K562 (cell line): Measurements from ENCODE around the gene CAPN2. TPM values are rescaled to one million over a fixed set of nuclear protein-coding genes. Genes with fewer than 3 reads are reported as not detected.

Experiments used
- ATAC-seq: fragments of 200-7000 bp; cut with Tn5 transposase; 3 replicates; pipeline ENCODE4 v1.9.1; 2020; ENCODE audit warnings: moderate library complexity
- BruUV-seq: library from RNA; stranded (reverse); fragments of 400-500 nt; replicated peaks from 2 replicates; lab custom pipeline; 2021; lab: Mats Ljungman, UMichigan
- CTCF ChIA-PET: fragments of 300-600 bp; formaldehyde crosslinking; extraction: SDS; loops from one replicate; lab custom pipeline; 2021; ENCODE audit warnings: low intra/inter-chr PET ratio; lab: Yijun Ruan, JAX
- POLR2A ChIA-PET: fragments of 300-600, 350-650 bp; sonication (Branson Sonifier 250); formaldehyde crosslinking; extraction: SDS; loops from one replicate; lab custom pipeline; 2021; ENCODE audit warnings: antibody characterized with exemption, inconsistent platforms; lab: Yijun Ruan, JAX
- DNase-seq, 4 experiments: peaks; one replicate each; pipeline versions ENCODE4 v3.0.0 to v3.0.0-alpha.2; 2011 to 2018; ENCODE audit warnings: low spot score in 3 of 4, mixed read lengths in 3 of 4; ENCODE audit errors: extremely low read depth in 1 of 4
- FAIRE-seq: peaks from 2 replicates; lab custom pipeline; 2011; peaks lifted over from hg19 to GRCh38; lab: Jason Lieb, UNC
- H2AFZ ChIP-seq: 2 replicates; pipeline ENCODE4 v1.6.0; 2011; ENCODE audit warnings: low read depth, low read length, control low read depth, inconsistent platforms
- H3K27ac ChIP-seq: fragments of 200-600 bp; 3 replicates; pipeline ENCODE4 v1.8.0; 2011; ENCODE audit warnings: low read depth, mild to moderate bottlenecking, control low read depth, inconsistent platforms, low read length, moderate library complexity, mixed read lengths; ENCODE audit errors: extremely low read depth
- H3K27me3 ChIP-seq, 2 experiments: fragments of 300-600 bp in 1 of 2; 2 replicates in 1 of 2; 3 replicates in 1 of 2; pipeline versions ENCODE4 v1.6.0 to v1.8.0; 2011; ENCODE audit warnings: inconsistent platforms in 2 of 2, low read length in 2 of 2, mild to moderate bottlenecking in 1 of 2, mixed read lengths in 1 of 2, moderate library complexity in 1 of 2; ENCODE audit not compliant: control insufficient read depth in 2 of 2, insufficient read depth in 2 of 2
- H3K36me3 ChIP-seq: fragments of 300-600 bp; 3 replicates; pipeline ENCODE4 v1.8.0; 2011; ENCODE audit warnings: mild to moderate bottlenecking, low read length, inconsistent platforms; ENCODE audit not compliant: control insufficient read depth, insufficient read depth
- H3K4me1 ChIP-seq, 2 experiments: fragments of 200-600 bp in 1 of 2; replicated peaks in 1 of 2; 2 replicates in 1 of 2; 3 replicates in 1 of 2; pipeline versions ENCODE4 v1.5.1 to v1.8.0; 2011; ENCODE audit warnings: inconsistent platforms in 2 of 2, low read length in 2 of 2, mild to moderate bottlenecking in 1 of 2, mixed read lengths in 1 of 2, moderate library complexity in 1 of 2; ENCODE audit not compliant: control insufficient read depth in 2 of 2, insufficient read depth in 2 of 2
- H3K4me2 ChIP-seq: 2 replicates; pipeline ENCODE4 v1.6.1; 2011; ENCODE audit warnings: low read length, control low read depth, inconsistent platforms, mixed read lengths; ENCODE audit not compliant: insufficient read depth
- H3K4me3 ChIP-seq: fragments of 200-600 bp; sonication (generic), shearing (Covaris generic); 2 replicates; pipeline ENCODE4 v1.5.1; 2016; ENCODE audit warnings: control low read depth, inconsistent platforms
- H3K79me2 ChIP-seq: fragments of 200-600 bp; 3 replicates; pipeline ENCODE4 v1.8.0; 2011; ENCODE audit warnings: low read length, inconsistent platforms; ENCODE audit not compliant: control insufficient read depth, insufficient read depth
- H3K9ac ChIP-seq, 2 experiments: 2 replicates each; pipeline versions ENCODE4 v1.6.0 to v1.6.1; 2011; ENCODE audit warnings: low read depth in 2 of 2, low read length in 2 of 2, control low read depth in 1 of 2, inconsistent platforms in 1 of 2, mild to moderate bottlenecking in 1 of 2, mixed read lengths in 1 of 2; ENCODE audit not compliant: insufficient read depth in 1 of 2
- H3K9me1 ChIP-seq: one replicate; pipeline ENCODE4 v1.6.0; 2011; ENCODE audit warnings: inconsistent platforms, mild to moderate bottlenecking, low read length, moderate library complexity; ENCODE audit not compliant: control insufficient read depth, insufficient read depth
- H3K9me3 ChIP-seq: replicated peaks from 2 replicates; pipeline ENCODE4 v1.5.1; 2011; ENCODE audit warnings: low read depth, low read length, inconsistent platforms; ENCODE audit not compliant: control insufficient read depth, insufficient read depth
- H4K20me1 ChIP-seq: replicated peaks from 2 replicates; pipeline ENCODE4 v1.6.1; 2011; ENCODE audit warnings: low read length, inconsistent platforms, mixed read lengths; ENCODE audit not compliant: control insufficient read depth, insufficient read depth
- DNMT1 ChIP-seq: fragments of 450-650 bp; IDR thresholded peaks from 2 replicates; pipeline ENCODE4 v1.6.1; 2016; ENCODE audit warnings: antibody characterized with exemption, mild to moderate bottlenecking
- DPF2 ChIP-seq: fragments of 450-650 bp; IDR thresholded peaks from 2 replicates; pipeline ENCODE4 v1.6.1; 2016
- PCBP1 ChIP-seq: fragments of 200-400 bp; formaldehyde crosslinking; IDR thresholded peaks from 2 replicates; pipeline ENCODE4 v1.6.1; 2018; ENCODE audit warnings: mild to moderate bottlenecking, low read depth, low read length; ENCODE audit not compliant: poor library complexity, severe bottlenecking
- PHF20 ChIP-seq: fragments of 450-650 bp; IDR thresholded peaks from 2 replicates; pipeline ENCODE4 v1.6.1; 2018; ENCODE audit not compliant: partially characterized antibody
- WGBS: fragments of 100-300 bp; shearing (Covaris generic); methylation state at CpG from one replicate; pipeline ENCODE4 v1.1.6; 2016; ENCODE audit warnings: low coverage, mixed read lengths; ENCODE audit not compliant: insufficient coverage; ENCODE audit errors: missing lambda C conversion rate; 5-methylcytosine and 5-hydroxymethylcytosine counted together
- in situ Hi-C: fragments of 300-500 bp; cut with MboI; formaldehyde crosslinking; loops from 4 replicates; pipeline ENCODE4 v1.15.0; 2018; ENCODE audit warnings: inconsistent platforms, mixed read lengths
- intact Hi-C: fragments of 100-400 bp; cut with micrococcal nuclease; formaldehyde crosslinking; loops from 2 replicates; pipeline ENCODE4 v1.14.2; 2022
- polyA plus RNA-seq, 8 experiments: library from polyadenylated mRNA; depleted of rRNA in 4 of 8; stranded (reverse) in 5 of 8; unstranded in 3 of 8; fragments of >200 nt; fragmentation: Nextera tagmentation in 2 of 8; fragmentation: Illumina TruSeq in 1 of 8; extraction: Ambion mirVana in 2 of 8; extraction: Trizol in 1 of 8; gene quantifications; 2 replicates each; pipeline versions ENCODE4 v1.2.1 to v1.2.3, GENCODE V29; 2011 to 2014; ENCODE audit warnings: inconsistent platforms in 1 of 8, missing spikeins in 1 of 8
- total RNA-seq, 7 experiments: library from RNA; depleted of rRNA in 6 of 7; stranded (reverse); fragments of >200 nt in 6 of 7; fragmentation: Illumina TruSeq in 2 of 7; extraction: Trizol in 2 of 7; gene quantifications; 2 replicates each; pipeline versions ENCODE4 v1.2.1 to v1.2.3, GENCODE V29; 2011 to 2021; ENCODE audit warnings: low replicate concordance in 1 of 7
- TF ChIP-seq, protein P1 (sequence below): sonication (generic); formaldehyde crosslinking; IDR thresholded peaks from 2 replicates; pipeline ENCODE4 v1.8.0; 2023; ENCODE audit warnings: mild to moderate bottlenecking, missing genetic modification reagents

CAPN2 gene
- total and polyA plus RNA-seq, 9 of the 15 experiments (the other 6 are each of a cell fraction or from before 2014, with no cell fraction given) = 24.6 to 157 (median 101) TPM

DNA sequence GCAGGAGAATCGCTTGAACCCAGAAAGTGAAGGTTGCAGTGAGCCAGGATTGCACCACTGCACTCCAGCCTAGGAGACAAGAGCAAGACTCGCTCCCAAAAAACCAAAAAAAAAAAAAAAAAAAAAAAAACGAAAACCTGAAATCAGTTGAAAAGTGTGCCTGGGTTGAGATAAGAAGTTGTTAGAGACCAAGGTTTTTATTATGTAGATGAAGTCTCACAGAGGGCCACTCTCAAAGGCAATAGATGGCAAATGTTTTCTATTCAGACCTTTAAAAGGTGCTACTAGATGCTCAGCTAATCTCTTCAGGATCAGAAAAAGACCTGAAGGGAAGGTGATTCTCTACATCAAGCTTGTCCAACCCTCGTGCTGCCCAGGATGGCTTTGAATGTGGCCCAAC, 17.6 kb downstream of the CAPN2 start:
- CTCF ChIA-PET = no interaction called here

More for the DNA sequence above, 17.6 kb downstream of the CAPN2 start:
- Histone ChIP-seq H3K9ac (no peak overlapping the region), H3K4me1 (peaks cover 18 to 44% of the 10 kb centered on the region in 2 experiments), H3K4me3 (no peak overlapping the region), H3K4me2 (no peak overlapping the region), H2AFZ (no peak overlapping the region), H3K36me3 (peaks cover 58% of the 10 kb centered on the region), H3K27me3 (no peaks in the 10 kb centered on the region), H4K20me1 (no peaks in the 10 kb centered on the region), H3K9me3 (no peaks in the 10 kb centered on the region), H3K9me1 (no peaks in the 10 kb centered on the region), H3K79me2 (peaks cover 30% of the 10 kb centered on the region), H3K27ac (no peak overlapping the region)
- TF ChIP-seq DPF2 (no peak), DNMT1 (no peak), PCBP1 (no peak), PHF20 (no peak)
- TF ChIP-seq, protein P1, sequence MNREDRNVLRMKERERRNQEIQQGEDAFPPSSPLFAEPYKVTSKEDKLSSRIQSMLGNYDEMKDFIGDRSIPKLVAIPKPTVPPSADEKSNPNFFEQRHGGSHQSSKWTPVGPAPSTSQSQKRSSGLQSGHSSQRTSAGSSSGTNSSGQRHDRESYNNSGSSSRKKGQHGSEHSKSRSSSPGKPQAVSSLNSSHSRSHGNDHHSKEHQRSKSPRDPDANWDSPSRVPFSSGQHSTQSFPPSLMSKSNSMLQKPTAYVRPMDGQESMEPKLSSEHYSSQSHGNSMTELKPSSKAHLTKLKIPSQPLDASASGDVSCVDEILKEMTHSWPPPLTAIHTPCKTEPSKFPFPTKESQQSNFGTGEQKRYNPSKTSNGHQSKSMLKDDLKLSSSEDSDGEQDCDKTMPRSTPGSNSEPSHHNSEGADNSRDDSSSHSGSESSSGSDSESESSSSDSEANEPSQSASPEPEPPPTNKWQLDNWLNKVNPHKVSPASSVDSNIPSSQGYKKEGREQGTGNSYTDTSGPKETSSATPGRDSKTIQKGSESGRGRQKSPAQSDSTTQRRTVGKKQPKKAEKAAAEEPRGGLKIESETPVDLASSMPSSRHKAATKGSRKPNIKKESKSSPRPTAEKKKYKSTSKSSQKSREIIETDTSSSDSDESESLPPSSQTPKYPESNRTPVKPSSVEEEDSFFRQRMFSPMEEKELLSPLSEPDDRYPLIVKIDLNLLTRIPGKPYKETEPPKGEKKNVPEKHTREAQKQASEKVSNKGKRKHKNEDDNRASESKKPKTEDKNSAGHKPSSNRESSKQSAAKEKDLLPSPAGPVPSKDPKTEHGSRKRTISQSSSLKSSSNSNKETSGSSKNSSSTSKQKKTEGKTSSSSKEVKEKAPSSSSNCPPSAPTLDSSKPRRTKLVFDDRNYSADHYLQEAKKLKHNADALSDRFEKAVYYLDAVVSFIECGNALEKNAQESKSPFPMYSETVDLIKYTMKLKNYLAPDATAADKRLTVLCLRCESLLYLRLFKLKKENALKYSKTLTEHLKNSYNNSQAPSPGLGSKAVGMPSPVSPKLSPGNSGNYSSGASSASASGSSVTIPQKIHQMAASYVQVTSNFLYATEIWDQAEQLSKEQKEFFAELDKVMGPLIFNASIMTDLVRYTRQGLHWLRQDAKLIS = no peak
- intact Hi-C loops = loop anchor here (5.0 kb wide), 1 partner anchor 1993 kb away; no protein-coding TSS in a partner anchor
- 57% methylated on average over 3 of the region's 4 CpGs for WGBS
- in situ Hi-C loops = no loop called here
- no peak for ATAC-seq
- no peak for DNase-seq
- BruUV-seq = no TSS peak
- FAIRE-seq = no peak
- POLR2A ChIA-PET = interaction anchor here (0.8 to 3.7 kb wide), 6 partner anchors 9 to 44 kb away, joined by 3 to 17 read pairs (median 3); no protein-coding TSS in a partner anchor
